HG02981 (cell line): ENCODE results near the gene GRIK2.

Experiments used
- ATAC-seq: cut with Tn5 transposase; IDR thresholded peaks from one replicate; pipeline ENCODE4 v1.9.1; 2021; ENCODE audit warnings: mild to moderate bottlenecking, moderate library complexity; ENCODE audit not compliant: unreplicated experiment

Gene GRIK2

GRCh38 chr6:101853231-101854085 is 459.9 kb downstream of the GRIK2 start:
- no peak for ATAC-seq

- no peak for ATAC-seq
These were observed 482.9 kb downstream of the GRIK2 start for GRCh38 chr6:101876431-101876830.

GRCh38 chr6:101878554-101879276 is 485.2 kb downstream of the GRIK2 start:
- no peak for ATAC-seq

- ATAC-seq: no peak
These were observed 486.3 kb downstream of the GRIK2 start for GRCh38 chr6:101879782-101880181.

GRCh38 chr6:101883505-101883904 is 490.0 kb downstream of the GRIK2 start:
- ATAC-seq: no peak

- no peak for ATAC-seq
These were observed 494.0 kb downstream of the GRIK2 start for GRCh38 chr6:101887532-101887931.

GRCh38 chr6:101907356-101908217 is 514.1 kb downstream of the GRIK2 start:
- no peak for ATAC-seq

- no peak for ATAC-seq
These were observed 515.9 kb downstream of the GRIK2 start for GRCh38 chr6:101909366-101909765.

GRCh38 chr6:101912311-101912710 is 518.8 kb downstream of the GRIK2 start:
- no peak for ATAC-seq

- ATAC-seq: no peak
These were observed 525.0 kb downstream of the GRIK2 start for GRCh38 chr6:101918471-101918870.

GRCh38 chr6:101921829-101922450 is 528.4 kb downstream of the GRIK2 start:
- no peak for ATAC-seq

GRCh38 chr6:101926149-101926925 is 532.8 kb downstream of the GRIK2 start:
- ATAC-seq: no peak

- ATAC-seq: no peak
These were observed 538.3 kb downstream of the GRIK2 start for GRCh38 chr6:101931766-101932165.

- no peak for ATAC-seq
These were observed 539.2 kb downstream of the GRIK2 start for GRCh38 chr6:101932704-101933103.

GRCh38 chr6:101935732-101936131 is 542.2 kb downstream of the GRIK2 start:
- ATAC-seq: no peak

GRCh38 chr6:101936516-101936915 is 543.0 kb downstream of the GRIK2 start:
- ATAC-seq: no peak

GRCh38 chr6:101937108-101937507 is 543.6 kb downstream of the GRIK2 start:
- ATAC-seq: no peak

- ATAC-seq: no peak
These were observed 546.9 kb downstream of the GRIK2 start for GRCh38 chr6:101940391-101940790.

GRCh38 chr6:101956961-101957360 is 563.5 kb downstream of the GRIK2 start:
- ATAC-seq: no peak

- no peak for ATAC-seq
These were observed 567.8 kb downstream of the GRIK2 start for GRCh38 chr6:101961357-101961756.
